Heart right ventricle (tissue), 16 donors: ENCODE data around the gene VPS33A. TPM values are rescaled to one million over a fixed set of nuclear protein-coding genes. Genes with fewer than 3 reads are reported as not detected.
"Not testable (repeated sequence)": the region's sequence is repeated elsewhere in the genome, so short reads cannot be mapped to it uniquely, and the experiment has no call there.

Experiments used
- ATAC-seq, 8 donors: fragments of 200-7000 bp; cut with Tn5 transposase; one replicate each; pipeline ENCODE4 v1.9.1; 2020; ENCODE audit warnings: mild to moderate bottlenecking in 8 of 8, moderate library complexity in 8 of 8, moderate number of reproducible peaks in 1 of 8
- DNase-seq, 2 donors: peaks; one replicate each; pipeline ENCODE4 v3.0.0-alpha.2; 2020
- H3K27ac ChIP-seq, 10 donors: fragments of 200-600 bp; sonication (generic) in 2 of 10; one replicate each; pipeline versions ENCODE4 v1.5.0 to v1.8.0; 2020 to 2022; ENCODE audit warnings: mild to moderate bottlenecking in 3 of 10
- H3K27me3 ChIP-seq, 7 donors: fragments of 200-600 bp; one replicate each; pipeline ENCODE4 v1.8.0; 2021 to 2022; ENCODE audit warnings: mild to moderate bottlenecking in 2 of 7
- H3K36me3 ChIP-seq, 9 donors: fragments of 200-600 bp; sonication (generic) in 1 of 9; one replicate each; pipeline versions ENCODE4 v1.5.0 to v1.8.0; 2020 to 2022; ENCODE audit warnings: mild to moderate bottlenecking in 2 of 9
- H3K4me1 ChIP-seq, 9 donors: fragments of 200-600 bp; sonication (generic) in 1 of 9; one replicate each; pipeline versions ENCODE4 v1.5.0 to v1.8.0; 2020 to 2022; ENCODE audit warnings: mild to moderate bottlenecking in 4 of 9
- H3K4me3 ChIP-seq, 10 donors: fragments of 200-600 bp; sonication (generic) in 2 of 10; one replicate each; pipeline versions ENCODE4 v1.5.0 to v1.8.0; 2020 to 2022; ENCODE audit warnings: mild to moderate bottlenecking in 7 of 10, moderate library complexity in 2 of 10
- H3K9me3 ChIP-seq, 11 donors: fragments of 200-600 bp in 10 of 11; sonication (generic) in 2 of 11; one replicate each; pipeline versions ENCODE4 v1.5.0 to v1.8.0; 2013 to 2022; ENCODE audit warnings: mild to moderate bottlenecking in 2 of 11, control low read depth in 1 of 11, moderate library complexity in 1 of 11
- CTCF ChIP-seq, 9 donors: fragments of 200-600 bp; sonication (generic) in 2 of 9; IDR thresholded peaks; one replicate each; pipeline versions ENCODE4 v1.5.0 to v1.8.0; 2021 to 2022; ENCODE audit warnings: antibody characterized with exemption in 9 of 9, mild to moderate bottlenecking in 5 of 9, moderate library complexity in 1 of 9
- WGBS, 2 donors: extraction: QIAGEN DNeasy Blood & Tissue Kit; methylation state at CpG; one replicate each; pipeline ENCODE4 v1.1.7; 2013; ENCODE audit warnings: inconsistent platforms in 1 of 2; 5-methylcytosine and 5-hydroxymethylcytosine counted together
- intact Hi-C, 10 donors: fragments of 100-400 bp; cut with DNase I; formaldehyde crosslinking; loops; one replicate each; pipeline versions ENCODE4 v1.11.1 to v1.14.2; 2022
- polyA plus RNA-seq, 2 donors: library from polyadenylated mRNA; stranded (reverse); fragments of 200-250 nt; gene quantifications; one replicate each; pipeline ENCODE4 v1.2.3, GENCODE V29; 2013
- total RNA-seq, 10 donors: library from RNA; stranded (reverse); fragmentation: NEBNext Ultra II Directional in 3 of 10; extraction: Animal tissue kit (Norgen Biotek cat#: 25700) in 3 of 10; gene quantifications; one replicate each; pipeline versions ENCODE4 v1.2.1 to v1.2.4, GENCODE V29; 2021 to 2023
- donor health status: Arrhythmogenic right ventricular cardiomyopathy.
- donor health status: ischemic (EF 13 %, LVEDD 7.1; RV severe dilation, severe dysfunction).
- donor health status: healthy with polysubstance abuse.
- donor health status: DM: no; HTN: yes; CAD: no.
- donor health status: DM: no; HTN: no; CAD: no.
- donor health status: ischemic (EF 25% LVEDD 6.9; RV normal size, moderate dysfunction).
- donor health status: ischemic (EF 25% LVEDD 5.7; RV mildly dilated, moderate dysfunction).
- donor health status: healthy.
- donor health status: DM: yes; HTN: yes; CAD: no.
- donor health status: Ischemic cardiomyopathy.
- donor health status: ischemic (EF 35%, LVEDD 5.7; RV mildly dilated, moderate dysfunction).
- donor health status: nonischemic (EF 11% LVEDD 7.7; RV severe dilation, severe dysfunction).
- donor health status: DM: yes; HTN: yes; CAD: no.
- donor health status: PGD.
- donor health status: ischemic (EF 29% LVEDD 5.4; RV normal size, mild dysfunction).
- donor health status: nonischemic (EF 23%, LVEDD 6.1; RV moderate dilation, normal function).

VPS33A gene
- total and polyA plus RNA-seq, 12 donors = 4.5 to 17.3 (median 12.3) TPM

- no peaks in the 10 kb centered on the region for H3K9me3 ChIP-seq
- intact Hi-C loops = loop anchor here in 2 of 10 donors (5.0 to 10.0 kb wide), 2 partner anchors 150 to 152 kb away; no protein-coding TSS in a partner anchor
- no peak for TF ChIP-seq CTCF (IDR thresholded peaks at IDR 0.05)
- H3K27me3 ChIP-seq = peaks cover 7 to 67% (median 57%) of the 10 kb centered on the region in 7 donors
- peak overlapping the region in 9 of 10 donors; percentile 51 to 70 (median 59) for H3K4me3 ChIP-seq
- H3K36me3 ChIP-seq = peaks cover 0 to 29% (median 21%) of the 10 kb centered on the region in 9 donors
- no peak overlapping the region for H3K27ac ChIP-seq
- DNase-seq = no peak
- ATAC-seq = no peak
- H3K4me1 ChIP-seq = peaks cover 0 to 17% (median 10%) of the 10 kb centered on the region in 9 donors
- 12 to 15% methylated on average over 45 to 71 of the region's 71 CpGs for WGBS, 2 donors
Observed at GRCh38 chr12:122204167-122205052, 61.9 kb downstream of the VPS33A start.

GRCh38 chr12:122203301-122204166 lies 62.8 kb downstream of the VPS33A start, which contains the start of gene B3GNT4:
Gene B3GNT4, plus strand, starts transcription at chr12:122203709. Its CDS starts 910 bp downstream, at chr12:122204619.
- 0 to 1% methylated on average over 51 to 104 of the region's 104 CpGs for WGBS, 2 donors
- ATAC-seq = peak in 7 of 8 donors; percentile 44 to 73 (median 62)
- Histone ChIP-seq H3K9me3 (no peaks in the 10 kb centered on the region), H3K36me3 (peaks cover 0 to 20% (median 14%) of the 10 kb centered on the region in 9 donors), H3K4me3 (peak within 1 kb of the TSS; percentile 35 to 70 (median 58)), H3K27ac (no peak within 1 kb of the TSS), H3K27me3 (peaks cover 7 to 72% (median 61%) of the 10 kb centered on the region in 7 donors), H3K4me1 (peaks cover 0 to 17% (median 10%) of the 10 kb centered on the region in 9 donors)
- intact Hi-C loops = loop anchor here in 2 of 10 donors (5.0 to 10.0 kb wide), 2 partner anchors 149 to 151 kb away; no protein-coding TSS in a partner anchor
- DNase-seq = peak; percentile 24 to 62
- TF ChIP-seq CTCF (IDR thresholded peaks at IDR 0.05) = no peak

DNA sequence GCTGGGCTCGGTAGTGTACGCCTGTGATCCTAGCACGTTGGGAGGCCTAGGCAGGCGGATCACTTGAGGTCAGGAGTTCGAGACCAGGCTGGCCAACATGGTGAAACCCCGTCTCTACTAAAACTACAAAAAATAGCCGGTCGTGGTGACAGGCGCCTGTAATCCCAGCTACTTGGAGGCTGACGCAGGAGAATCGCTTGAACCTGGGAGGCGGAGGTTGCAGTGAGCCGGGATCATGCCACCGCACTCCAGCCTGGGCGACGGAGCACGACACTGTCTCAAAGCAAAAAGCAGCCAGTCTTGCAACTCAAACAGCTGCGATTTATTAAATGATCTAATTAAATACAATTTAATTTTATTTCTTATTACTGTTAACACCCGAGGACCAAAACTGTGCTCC lies 63.5 kb downstream of the VPS33A start:
- Histone ChIP-seq H3K27me3 (peaks cover 7 to 79% (median 67%) of the 10 kb centered on the region in 7 donors), H3K4me1 (peaks cover 0 to 17% (median 10%) of the 10 kb centered on the region in 9 donors), H3K4me3 (peak overlapping the region; percentile 35 to 70 (median 58)), H3K36me3 (peaks cover 0 to 13% (median 7%) of the 10 kb centered on the region in 9 donors)
- not testable (repeated sequence) for ATAC-seq, DNase-seq, H3K9me3 ChIP-seq, H3K27ac ChIP-seq
- 63 to 66% methylated on average over 19 of the region's 19 CpGs for WGBS, 2 donors
- intact Hi-C loops = loop anchor here in 2 of 10 donors (5.0 to 10.0 kb wide), 2 partner anchors 148 to 151 kb away; no protein-coding TSS in a partner anchor

GRCh38 chr12:122202017-122202416 lies 64.3 kb downstream of the VPS33A start:
- ATAC-seq (no peak), DNase-seq (no peak)
- Histone ChIP-seq H3K27me3 (peaks cover 7 to 85% (median 67%) of the 10 kb centered on the region in 7 donors), H3K4me1 (peaks cover 0 to 17% (median 10%) of the 10 kb centered on the region in 9 donors), H3K36me3 (peaks cover 0 to 5% (median under 1%) of the 10 kb centered on the region in 9 donors), H3K4me3 (no peak overlapping the region), H3K27ac (no peak overlapping the region), H3K9me3 (no peaks in the 10 kb centered on the region)
- WGBS, 2 donors = 96 to 98% methylated on average over 6 of the region's 6 CpGs
- no peak for TF ChIP-seq CTCF (IDR thresholded peaks at IDR 0.05)
- intact Hi-C loops = loop anchor here in 2 of 10 donors (5.0 to 10.0 kb wide), 2 partner anchors 147 to 150 kb away; no protein-coding TSS in a partner anchor
